HL-60 (cell line): ENCODE data around the gene CLDN3.

Experiments used
- DNase-seq, 2 experiments: peaks; one replicate each; pipeline ENCODE4 v3.0.0-alpha.2; 2010 to 2020; ENCODE audit warnings: low read depth in 1 of 2, low spot score in 1 of 2
- H3K27ac ChIP-seq: fragments of 250-450 bp; sonication (Bioruptor Pico); replicated peaks from 2 replicates; pipeline ENCODE4 v1.5.1; 2020; ENCODE audit warnings: mild to moderate bottlenecking, moderate library complexity
- H3K27me3 ChIP-seq: fragments of 250-450 bp; sonication (Bioruptor Pico); 2 replicates; pipeline ENCODE4 v1.5.1; 2021; ENCODE audit warnings: mild to moderate bottlenecking, moderate library complexity; ENCODE audit not compliant: insufficient read depth, poor library complexity, severe bottlenecking
- H3K4me3 ChIP-seq: replicated peaks from 2 replicates; pipeline ENCODE4 v1.5.1; 2011; ENCODE audit warnings: mild to moderate bottlenecking, control low read depth, low read length; ENCODE audit not compliant: insufficient read depth
- GABPA ChIP-seq: IDR thresholded peaks from 2 replicates; pipeline ENCODE4 v1.6.1; 2012; ENCODE audit warnings: low read depth
- POLR2AphosphoS5 ChIP-seq: IDR thresholded peaks from 2 replicates; pipeline ENCODE4 v1.6.1; 2012; ENCODE audit warnings: low read depth
- SPI1 ChIP-seq: IDR thresholded peaks from 2 replicates; pipeline ENCODE4 v1.6.1; 2012; ENCODE audit warnings: low read depth, mild to moderate bottlenecking, borderline replicate concordance
- TF ChIP-seq, protein P1 (sequence below): IDR thresholded peaks from one replicate; pipeline ENCODE4 v1.5.1; 2011; ENCODE audit warnings: low read length, control low read depth, inconsistent platforms; ENCODE audit not compliant: insufficient read depth
- TF ChIP-seq, protein P2 (sequence below): IDR thresholded peaks from 2 replicates; pipeline ENCODE4 v1.6.1; 2012; ENCODE audit warnings: low read depth; ENCODE audit not compliant: insufficient replicate concordance

CLDN3 gene

DNA sequence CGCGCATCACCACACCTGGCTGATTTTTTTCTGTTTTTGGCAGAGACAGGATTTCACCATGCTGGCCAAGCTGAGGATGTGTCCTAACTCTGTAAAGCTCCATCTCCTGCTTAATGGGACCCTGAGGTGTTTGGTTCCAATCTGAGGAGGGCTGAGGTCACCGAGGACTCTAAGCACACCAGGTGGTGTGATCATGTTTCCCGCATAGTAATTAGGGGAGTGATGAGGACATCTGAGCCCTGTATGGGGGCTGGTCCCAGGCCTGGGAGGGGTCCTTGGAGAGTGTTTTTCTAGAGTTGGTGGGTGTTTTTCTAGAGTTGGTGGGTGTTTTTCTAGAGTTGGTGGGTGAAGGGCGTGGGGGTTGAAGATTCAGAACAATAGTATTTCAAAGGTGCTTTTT is 28.5 kb downstream of the CLDN3 start:
- no peak overlapping the region for H3K4me3 ChIP-seq

DNA sequence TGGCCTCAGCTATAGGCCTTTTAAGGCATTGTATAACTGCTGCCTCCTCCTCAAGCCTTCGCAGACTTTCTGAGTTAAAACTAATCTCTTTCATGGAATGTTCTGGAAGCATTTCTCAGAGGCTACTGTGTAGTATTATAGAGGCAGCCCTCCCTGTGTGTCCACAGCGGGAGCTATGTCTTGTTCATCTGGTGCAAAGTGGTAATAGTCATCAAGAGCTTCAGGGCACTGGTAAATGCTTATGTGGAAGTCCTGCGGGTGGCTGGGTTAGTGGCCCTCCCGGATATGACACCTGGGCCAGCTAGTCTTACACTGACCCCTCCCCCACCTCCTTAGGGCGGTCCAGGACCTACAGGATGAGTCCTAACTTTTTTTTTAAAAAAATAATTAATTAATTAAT is 29.3 kb downstream of the CLDN3 start:
- no peak for DNase-seq
- TF ChIP-seq POLR2AphosphoS5 (no peak), SPI1 (no peak), GABPA (no peak)
- TF ChIP-seq, protein P1, sequence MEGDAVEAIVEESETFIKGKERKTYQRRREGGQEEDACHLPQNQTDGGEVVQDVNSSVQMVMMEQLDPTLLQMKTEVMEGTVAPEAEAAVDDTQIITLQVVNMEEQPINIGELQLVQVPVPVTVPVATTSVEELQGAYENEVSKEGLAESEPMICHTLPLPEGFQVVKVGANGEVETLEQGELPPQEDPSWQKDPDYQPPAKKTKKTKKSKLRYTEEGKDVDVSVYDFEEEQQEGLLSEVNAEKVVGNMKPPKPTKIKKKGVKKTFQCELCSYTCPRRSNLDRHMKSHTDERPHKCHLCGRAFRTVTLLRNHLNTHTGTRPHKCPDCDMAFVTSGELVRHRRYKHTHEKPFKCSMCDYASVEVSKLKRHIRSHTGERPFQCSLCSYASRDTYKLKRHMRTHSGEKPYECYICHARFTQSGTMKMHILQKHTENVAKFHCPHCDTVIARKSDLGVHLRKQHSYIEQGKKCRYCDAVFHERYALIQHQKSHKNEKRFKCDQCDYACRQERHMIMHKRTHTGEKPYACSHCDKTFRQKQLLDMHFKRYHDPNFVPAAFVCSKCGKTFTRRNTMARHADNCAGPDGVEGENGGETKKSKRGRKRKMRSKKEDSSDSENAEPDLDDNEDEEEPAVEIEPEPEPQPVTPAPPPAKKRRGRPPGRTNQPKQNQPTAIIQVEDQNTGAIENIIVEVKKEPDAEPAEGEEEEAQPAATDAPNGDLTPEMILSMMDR: no peak
- TF ChIP-seq, protein P2, sequence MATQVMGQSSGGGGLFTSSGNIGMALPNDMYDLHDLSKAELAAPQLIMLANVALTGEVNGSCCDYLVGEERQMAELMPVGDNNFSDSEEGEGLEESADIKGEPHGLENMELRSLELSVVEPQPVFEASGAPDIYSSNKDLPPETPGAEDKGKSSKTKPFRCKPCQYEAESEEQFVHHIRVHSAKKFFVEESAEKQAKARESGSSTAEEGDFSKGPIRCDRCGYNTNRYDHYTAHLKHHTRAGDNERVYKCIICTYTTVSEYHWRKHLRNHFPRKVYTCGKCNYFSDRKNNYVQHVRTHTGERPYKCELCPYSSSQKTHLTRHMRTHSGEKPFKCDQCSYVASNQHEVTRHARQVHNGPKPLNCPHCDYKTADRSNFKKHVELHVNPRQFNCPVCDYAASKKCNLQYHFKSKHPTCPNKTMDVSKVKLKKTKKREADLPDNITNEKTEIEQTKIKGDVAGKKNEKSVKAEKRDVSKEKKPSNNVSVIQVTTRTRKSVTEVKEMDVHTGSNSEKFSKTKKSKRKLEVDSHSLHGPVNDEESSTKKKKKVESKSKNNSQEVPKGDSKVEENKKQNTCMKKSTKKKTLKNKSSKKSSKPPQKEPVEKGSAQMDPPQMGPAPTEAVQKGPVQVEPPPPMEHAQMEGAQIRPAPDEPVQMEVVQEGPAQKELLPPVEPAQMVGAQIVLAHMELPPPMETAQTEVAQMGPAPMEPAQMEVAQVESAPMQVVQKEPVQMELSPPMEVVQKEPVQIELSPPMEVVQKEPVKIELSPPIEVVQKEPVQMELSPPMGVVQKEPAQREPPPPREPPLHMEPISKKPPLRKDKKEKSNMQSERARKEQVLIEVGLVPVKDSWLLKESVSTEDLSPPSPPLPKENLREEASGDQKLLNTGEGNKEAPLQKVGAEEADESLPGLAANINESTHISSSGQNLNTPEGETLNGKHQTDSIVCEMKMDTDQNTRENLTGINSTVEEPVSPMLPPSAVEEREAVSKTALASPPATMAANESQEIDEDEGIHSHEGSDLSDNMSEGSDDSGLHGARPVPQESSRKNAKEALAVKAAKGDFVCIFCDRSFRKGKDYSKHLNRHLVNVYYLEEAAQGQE: no peak
- Histone ChIP-seq H3K4me3 (no peak overlapping the region), H3K27ac (no peak overlapping the region), H3K27me3 (no peaks in the 10 kb centered on the region)

More for the DNA sequence above, 28.5 kb downstream of the CLDN3 start:
- Histone ChIP-seq H3K27me3 (no peaks in the 10 kb centered on the region), H3K27ac (no peak overlapping the region)
- no peak for DNase-seq
- TF ChIP-seq SPI1 (no peak), POLR2AphosphoS5 (no peak), GABPA (no peak)
- TF ChIP-seq, protein P2: no peak

DNA sequence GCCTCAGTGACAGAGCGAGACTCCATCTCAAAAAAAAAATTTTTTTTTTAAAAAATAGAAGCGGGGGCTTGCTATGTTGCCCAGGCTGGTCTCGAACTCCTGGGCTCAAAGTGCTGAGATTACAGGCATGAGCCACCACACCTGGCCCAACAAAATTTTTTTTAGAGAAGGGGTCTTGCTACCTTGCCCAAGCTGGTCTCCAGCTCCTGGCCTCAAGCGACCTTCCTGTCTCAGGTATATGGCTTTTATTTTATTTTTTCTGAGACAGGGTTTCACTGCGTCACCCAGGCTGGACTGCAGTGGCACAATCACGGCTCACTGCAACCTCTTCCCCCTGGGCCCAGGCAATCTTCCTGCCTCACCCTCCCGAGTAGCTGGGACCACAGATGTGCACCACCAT is 29.9 kb downstream of the CLDN3 start:
- no peak overlapping the region for H3K27ac ChIP-seq
- no peaks in the 10 kb centered on the region for H3K27me3 ChIP-seq
- H3K4me3 ChIP-seq: no peak overlapping the region
- TF ChIP-seq, protein P2: no peak
- no peak for TF ChIP-seq POLR2AphosphoS5
- no peak for TF ChIP-seq SPI1
- TF ChIP-seq, protein P1: no peak
- no peak for TF ChIP-seq GABPA
- no peak for DNase-seq

DNA sequence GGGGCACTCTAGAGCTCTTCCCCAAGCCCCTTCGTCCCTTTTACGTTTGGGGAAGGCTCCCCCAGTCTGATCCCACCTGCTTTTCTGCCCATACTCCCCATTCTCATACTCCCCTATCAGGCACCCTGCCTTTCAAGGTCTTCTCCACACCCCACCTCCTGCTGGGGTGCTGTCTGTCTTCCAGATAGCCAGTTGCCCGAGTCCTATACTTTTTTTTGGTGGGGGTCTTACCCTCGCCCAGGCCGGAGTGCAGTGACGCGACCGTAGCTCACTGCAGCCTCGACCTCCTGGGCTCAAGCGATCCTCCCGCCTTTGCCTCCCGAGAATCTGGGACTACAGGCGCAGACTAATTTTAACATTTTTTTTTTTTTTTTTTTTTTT is 30.7 kb downstream of the CLDN3 start:
- Histone ChIP-seq H3K27ac (peak overlapping the region; percentile 59), H3K27me3 (no peaks in the 10 kb centered on the region), H3K4me3 (peak overlapping the region; percentile 91)
- no peak for DNase-seq
- TF ChIP-seq, protein P2: no peak
- TF ChIP-seq SPI1 (no peak), GABPA (no peak), POLR2AphosphoS5 (no peak)
- TF ChIP-seq, protein P1: no peak
